HG03378 (cell line): ENCODE results near the gene PPT1.
"Not testable (repeated sequence)": the region's sequence is repeated elsewhere in the genome, so short reads cannot be mapped to it uniquely, and the experiment has no call there.

ENCODE experiments used
- ATAC-seq: cut with Tn5 transposase; IDR thresholded peaks from one replicate; pipeline ENCODE4 v1.9.1; 2021; ENCODE audit warnings: mild to moderate bottlenecking, moderate library complexity; ENCODE audit not compliant: unreplicated experiment

Gene PPT1

DNA sequence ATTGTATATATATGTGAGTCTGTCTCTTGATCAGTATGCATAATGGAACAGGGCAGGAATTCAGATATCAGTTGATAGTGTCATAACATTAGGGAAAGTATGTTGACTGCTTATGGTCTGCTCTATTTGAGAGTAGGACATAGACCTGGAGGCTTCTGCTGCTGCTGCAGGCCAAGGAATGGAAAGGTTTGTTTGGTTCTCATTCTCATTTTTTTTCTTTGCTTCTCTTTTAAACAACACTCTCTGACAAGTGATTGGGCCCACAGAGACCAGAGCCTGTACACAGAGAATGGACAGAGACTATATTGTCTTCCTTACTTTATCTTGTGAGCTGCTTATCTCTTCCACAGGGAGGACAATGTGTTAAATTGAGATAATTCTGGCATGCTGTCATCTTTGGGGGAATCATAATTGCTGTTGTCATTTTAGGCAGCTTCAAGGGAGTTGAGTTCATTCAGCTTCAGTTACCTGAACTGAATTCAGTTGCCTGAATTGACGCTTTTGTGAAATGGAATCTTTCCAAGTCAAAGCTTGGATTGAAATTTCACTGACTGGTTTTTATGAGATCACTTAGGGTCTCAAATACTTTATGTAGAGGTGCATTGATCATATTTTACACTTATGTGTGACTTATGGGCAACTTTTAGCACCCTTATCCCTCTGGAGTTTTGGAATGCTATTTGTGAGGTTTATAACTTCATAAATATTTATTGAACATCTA lies 39.6 kb downstream of the PPT1 start:
- no peak for ATAC-seq

DNA sequence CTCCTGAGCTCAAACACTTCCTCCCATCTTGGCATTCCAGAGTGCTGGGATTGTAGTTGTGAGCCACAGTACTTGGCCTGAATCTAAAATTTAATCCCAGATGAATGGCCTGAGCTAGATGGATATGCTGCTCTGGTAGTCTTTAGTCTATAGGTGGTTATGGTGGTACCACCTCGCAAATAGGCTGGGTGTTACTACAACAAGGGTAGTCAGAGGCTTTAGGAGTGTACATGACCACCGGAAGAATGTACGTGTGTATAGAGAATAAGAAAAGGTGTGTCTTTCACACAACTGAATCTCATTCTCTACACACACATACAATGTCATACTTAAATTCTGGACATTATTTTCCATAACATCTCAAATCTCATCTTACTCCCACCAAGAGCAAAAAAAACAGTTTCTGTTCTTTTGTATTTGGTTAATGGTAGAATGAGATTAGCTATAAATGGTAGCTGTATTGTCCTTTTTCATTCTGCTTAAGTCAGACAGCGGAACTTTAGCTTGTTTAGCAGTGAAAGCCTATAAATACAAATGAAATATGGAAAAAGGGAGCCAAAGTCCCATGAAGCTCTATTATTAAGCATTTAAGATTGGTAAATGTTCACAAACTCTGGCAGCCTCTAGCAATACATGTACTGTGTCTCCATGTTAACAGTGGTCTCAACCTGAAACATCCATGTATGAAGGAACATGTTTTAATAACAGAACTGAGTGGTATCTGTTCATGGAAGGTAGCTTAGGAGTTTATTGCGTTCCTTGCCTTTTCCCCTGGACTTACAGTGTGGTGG lies 40.3 kb downstream of the PPT1 start:
- no peak for ATAC-seq

DNA sequence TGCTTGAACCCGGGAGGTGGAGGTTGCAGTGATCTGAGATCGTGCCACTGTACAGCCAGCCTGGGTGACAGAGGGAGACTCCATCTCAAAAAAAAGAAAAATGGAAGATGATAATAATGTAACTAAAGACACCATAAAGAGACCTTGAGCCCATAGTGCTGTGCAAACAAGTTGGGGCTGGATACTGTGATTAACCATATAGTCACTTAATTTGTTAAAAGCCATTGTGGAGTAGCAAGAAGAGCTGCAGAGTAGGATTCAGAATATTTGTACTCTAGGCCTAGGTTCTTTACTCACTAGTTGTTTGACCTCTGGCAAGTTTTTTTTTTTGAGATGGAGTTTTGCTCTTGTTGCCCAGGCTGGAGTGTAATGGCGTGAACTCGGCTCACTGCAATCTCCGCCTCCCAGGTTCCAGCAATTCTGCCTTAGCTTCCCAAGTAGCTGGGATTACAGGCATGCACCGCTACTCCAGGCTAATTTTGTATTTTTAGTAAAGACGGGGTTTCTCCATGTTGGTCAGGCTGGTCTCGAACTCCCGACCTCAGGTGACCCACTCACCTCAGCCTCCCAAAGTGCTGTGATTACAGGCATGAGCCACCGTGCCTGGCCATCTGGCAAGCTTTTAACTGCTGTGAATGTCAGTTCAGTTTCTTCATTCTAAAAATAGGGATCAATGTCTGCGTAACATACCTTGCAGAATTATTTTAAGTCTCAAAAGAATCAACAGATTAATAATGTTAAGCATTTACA lies 43.7 kb downstream of the PPT1 start:
- ATAC-seq = no peak

DNA sequence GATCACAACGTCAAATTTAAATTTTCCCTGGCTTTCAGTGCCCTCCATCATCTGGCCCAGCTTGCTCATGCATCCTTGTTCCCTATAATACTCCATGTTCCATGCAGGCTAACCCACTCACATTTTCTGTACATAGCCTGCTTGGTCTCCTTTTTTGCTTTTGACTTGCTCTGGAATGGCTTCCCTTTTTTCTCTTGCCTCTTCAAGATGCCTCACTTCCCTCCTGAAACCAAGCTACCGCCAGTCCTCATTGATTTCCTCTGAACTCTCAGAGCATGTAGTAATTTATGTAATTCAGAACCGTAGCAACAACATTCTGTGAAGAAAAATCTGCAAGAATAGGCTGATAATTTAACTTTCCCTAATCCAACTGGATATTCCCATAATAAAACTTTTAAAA lies 46.2 kb downstream of the PPT1 start:
- ATAC-seq = no peak

DNA sequence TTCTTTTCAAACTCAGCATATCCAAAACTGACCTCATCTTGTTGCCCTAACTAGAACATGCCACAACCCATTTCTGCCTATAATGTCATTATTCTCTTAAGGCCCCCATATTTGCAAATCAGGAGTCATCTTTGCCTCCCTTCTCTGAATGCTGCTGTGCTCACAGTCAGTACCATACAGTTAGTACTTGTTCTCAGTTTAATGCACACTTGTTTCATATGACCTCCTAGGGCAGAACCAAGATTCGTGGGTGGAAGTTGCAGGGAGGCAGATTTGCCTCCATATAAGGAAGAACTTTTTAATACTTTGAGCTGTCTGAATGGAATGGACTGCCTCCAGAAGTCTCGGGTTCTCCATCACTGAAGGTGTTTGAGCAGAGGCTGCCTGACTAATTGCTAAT lies 47.3 kb downstream of the PPT1 start:
- no peak for ATAC-seq

DNA sequence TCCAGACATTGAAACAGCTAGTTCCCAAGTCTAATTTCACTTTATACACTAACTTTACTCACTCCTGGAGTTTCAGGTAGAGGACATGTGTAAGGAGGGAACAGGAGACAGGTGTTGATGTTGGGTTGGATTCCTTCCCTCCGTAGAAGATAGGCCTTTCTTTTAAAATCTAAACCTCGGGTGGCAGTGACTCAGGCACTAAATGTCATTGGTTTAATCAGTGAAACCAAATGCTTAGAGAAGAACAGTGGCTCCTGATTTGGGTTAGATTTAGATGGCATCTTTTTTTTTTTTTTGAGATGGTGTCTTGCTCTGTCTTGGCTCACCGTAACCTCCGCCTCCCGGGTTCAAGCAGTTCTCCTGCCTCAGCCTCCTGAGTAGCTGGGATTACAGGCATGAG lies 49.3 kb downstream of the PPT1 start:
- no peak for ATAC-seq

DNA sequence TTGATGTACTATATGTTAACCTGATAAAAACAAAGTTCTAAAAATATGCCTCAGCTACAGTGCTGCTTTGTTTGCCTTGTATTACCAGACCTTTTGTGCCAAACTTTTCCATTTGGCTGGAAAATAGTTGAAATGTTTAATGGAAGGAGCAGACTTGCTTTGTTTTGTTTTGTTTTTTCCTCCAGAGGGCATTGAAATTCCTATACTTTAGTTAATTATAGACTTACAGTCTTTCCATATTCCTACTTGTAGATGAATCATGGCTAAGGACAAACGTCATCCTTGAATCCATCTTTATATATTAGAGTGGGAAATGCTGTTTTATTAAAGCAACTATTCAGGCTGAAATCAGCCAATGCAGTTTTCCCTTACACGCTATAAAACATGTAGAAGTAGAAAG lies 49.8 kb downstream of the PPT1 start:
- no peak for ATAC-seq

DNA sequence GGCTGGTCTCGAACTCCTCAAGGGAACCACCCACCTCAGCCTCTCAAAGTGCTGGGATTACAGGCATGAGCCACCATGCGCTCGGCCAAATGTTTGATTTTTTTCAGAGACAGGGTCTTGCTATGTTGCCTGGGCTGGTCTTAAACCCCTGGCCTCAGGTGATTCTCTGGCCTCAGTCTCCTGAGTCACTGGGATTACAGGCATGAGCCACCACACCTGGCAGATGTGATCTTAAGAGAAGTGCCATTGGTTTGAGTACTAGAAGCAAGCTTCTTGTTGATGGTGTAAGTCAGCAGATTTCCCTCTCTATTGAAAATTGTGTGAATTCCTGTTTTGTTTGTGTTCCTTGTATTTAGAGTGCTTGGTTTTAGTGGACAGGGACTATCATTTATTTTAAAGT lies 51.3 kb downstream of the PPT1 start:
- no peak for ATAC-seq

DNA sequence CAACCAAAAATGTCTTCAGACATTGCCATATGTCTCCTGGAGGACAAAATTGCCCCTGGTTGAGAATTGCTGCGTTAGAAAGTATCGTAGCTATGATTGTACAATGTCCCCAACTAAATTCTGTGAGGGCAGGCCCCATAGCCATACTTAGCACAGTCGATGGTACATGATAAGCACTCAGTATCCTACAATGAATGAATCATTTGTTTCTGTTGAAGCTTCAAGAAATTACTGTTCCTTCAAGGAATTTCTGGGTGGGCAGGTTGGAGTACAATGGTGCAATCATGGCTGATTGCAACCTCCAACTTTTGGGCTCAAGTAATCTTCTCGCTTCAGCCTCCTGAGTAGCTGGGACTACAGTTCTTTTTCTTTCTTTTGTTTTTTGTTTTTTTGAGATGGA lies 51.9 kb downstream of the PPT1 start:
- ATAC-seq = no peak

DNA sequence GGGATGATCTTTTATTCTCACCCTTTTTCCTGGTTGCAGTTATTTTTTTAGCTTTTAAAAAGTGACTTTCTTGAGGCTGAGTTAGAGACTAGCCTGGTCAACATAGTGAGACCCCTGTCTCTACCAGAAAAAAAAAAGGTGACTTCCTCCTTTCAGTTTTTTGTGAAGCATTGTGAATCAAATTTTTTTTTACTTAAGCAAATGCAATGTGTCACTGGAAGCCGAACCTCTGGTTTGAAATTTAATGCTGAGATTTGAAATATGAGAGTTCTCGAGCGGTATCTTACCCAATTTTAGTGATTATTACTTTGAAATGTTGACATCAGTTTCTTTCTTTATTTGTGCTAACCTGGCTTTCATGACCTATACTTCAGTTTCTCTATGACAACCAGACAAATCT lies 52.9 kb downstream of the PPT1 start:
- no peak for ATAC-seq

DNA sequence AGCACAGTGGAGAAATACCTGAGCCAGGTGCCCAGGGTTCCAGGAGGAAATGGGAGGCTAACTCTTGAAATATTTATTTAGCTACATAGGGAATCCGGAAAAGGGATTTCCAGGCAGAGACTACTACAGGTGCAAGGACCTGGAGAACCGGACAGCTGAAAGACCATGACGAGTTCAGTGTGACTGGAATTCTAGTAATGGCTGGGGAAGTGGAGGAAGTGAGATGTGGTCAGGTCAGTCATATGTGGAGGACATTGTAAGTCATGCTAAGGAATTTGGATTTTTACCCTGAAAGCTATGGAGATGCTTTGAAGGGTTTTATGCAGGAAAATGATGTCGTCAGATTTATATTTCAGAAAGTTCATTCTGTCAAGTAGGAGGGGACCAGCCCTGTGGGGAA lies 54.7 kb downstream of the PPT1 start:
- ATAC-seq = no peak

DNA sequence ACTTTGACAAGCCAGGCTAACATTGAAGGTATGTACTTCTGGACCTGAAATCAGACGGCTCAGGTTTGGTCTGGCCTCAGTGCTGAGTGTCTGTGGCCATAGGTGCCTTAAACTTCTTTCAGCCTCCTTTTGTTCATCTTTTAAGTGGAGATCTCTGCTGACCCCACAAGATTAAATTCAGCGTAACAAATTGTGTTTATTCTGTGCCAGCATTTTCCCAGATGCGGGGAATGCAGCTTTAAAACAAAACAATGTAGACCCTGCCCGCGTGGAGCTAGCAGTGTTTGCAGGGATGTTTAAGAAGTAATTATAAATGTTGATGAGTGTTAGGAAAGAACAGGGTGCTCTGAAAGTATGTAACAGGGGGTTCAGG lies 55.6 kb downstream of the PPT1 start:
- ATAC-seq = no peak

DNA sequence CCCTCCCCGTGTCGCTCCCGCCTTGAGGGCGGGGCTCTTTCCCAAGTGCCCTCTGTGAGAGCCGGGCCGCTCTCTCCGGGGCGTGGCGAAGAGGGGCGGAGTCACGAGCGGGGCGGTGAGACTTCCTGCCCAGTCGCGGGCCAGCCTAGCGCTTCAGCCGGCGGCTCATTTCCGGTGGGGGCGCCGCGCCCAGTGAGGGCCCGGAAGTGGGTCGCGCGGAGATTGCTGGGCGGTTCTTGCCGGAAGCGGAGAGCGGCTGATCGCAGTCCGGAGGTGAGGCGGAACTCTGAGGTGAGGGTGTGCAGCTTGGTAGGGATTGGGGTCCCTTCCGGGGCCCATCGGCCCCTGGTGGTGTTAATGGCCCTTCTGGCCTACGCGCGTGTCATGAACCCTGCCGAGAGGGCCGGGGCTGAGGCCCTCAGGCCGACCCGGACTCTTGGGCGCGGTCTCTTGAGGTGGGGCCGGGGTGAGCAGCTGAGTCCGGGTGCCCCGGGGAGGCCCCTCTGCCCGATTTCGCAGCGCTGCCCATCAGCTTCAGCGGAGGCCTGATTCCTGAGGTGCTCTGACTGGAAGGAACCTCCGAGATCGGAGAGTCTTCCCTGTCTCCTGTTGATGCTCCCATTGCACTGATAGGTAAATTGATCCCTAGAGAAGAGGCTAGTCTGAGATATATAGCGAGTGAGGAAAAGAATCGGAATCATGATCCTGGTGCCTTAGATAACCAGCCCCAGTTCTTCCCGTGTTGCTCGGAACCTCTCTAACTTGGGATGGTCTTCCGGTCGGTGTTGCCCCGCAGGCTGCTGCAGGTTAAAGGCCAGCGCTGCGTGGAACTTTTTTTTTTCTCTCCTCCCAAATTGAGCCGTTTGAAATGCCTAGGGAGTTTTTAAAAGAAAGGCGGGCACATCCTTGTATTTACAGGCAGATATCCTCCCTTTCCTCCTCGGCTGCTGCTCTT lies 56.3 kb downstream of the PPT1 start, which contains the start of gene CAP1:
TSS of gene CAP1 (plus strand) at position 219 of the 955 bp plus-strand sequence. CDS start 18,618 bp downstream, outside the sequence.
- ATAC-seq = peak; percentile 58

DNA sequence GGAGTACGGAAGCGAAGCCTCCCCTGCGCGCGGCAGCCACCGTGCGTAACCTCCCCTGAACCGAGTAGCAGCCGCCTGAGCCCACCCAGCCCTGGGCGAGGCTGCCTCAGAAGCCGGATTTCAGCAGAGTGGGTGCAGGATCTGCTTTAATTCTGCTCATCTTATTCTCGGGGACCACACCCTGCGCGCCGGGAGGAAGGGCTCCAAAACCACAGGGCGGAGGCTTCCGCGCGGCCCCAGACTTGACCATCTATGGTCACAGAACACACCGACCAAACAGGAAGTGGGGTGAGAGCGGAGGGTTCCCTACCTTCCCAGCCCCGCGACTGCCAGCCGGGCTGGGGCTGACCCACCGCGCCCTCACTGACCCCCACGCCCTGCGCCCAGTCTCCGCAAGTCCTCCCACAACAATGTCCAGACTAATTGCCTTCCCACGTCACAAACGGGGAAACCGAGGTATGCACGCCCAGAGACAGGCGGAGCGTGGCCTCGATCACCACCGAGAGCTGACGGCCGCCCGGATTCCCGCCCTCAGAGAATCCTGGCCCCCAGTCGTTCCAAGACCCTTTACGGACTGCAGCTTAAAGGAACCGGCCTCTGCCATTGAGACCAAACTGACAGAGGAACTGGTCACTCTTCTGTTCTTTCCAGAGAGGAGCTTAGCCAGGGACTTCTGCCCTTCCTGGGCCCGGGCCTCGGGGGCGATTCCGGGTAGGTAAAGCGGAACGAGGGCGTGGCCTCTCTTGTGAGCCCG lies 57.1 kb downstream of the PPT1 start:
- peak; percentile 52 for ATAC-seq

DNA sequence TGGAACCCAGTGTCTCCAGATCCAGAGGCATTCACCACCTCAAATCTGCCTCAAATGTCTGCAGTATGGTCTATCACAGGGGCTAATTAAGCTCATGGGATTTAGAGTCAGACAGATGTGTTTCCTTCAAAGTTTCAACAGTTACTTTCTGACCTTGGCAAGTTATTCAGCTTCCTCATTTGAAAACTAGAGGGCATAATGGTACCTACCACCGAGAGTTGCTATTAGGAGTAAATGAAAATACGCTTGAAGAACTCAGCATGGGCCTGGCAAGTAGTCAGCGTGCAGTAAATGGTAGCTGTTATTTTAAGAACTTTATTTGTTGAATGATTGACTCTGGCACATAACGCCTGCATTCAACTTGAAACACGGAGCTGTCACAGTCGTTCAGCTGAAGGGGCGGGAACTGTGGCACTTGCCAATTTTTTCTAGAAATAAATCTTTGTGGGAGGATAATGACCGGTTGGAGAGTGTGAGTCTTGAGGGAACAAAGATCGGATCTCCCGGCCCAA lies 57.8 kb downstream of the PPT1 start:
- no peak for ATAC-seq

DNA sequence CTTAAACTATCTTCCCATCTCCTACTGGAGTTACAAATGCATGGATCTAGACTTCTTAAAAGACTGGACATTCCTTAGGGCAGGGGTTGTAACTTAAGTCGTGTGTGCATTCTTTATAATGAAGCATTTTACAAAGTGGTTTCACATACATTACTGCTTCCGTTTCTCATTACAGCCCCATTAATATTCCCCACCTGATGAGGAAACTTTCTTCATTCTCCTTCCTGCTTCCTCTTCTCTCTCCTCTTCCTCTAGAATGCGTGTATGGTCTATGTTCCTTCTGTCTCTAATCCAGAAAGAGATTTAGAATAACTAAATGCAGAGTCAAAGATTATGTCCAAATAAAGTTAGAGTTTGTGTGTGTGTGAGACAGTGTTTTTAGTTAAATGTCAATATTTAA lies 58.4 kb downstream of the PPT1 start:
- ATAC-seq = no peak

DNA sequence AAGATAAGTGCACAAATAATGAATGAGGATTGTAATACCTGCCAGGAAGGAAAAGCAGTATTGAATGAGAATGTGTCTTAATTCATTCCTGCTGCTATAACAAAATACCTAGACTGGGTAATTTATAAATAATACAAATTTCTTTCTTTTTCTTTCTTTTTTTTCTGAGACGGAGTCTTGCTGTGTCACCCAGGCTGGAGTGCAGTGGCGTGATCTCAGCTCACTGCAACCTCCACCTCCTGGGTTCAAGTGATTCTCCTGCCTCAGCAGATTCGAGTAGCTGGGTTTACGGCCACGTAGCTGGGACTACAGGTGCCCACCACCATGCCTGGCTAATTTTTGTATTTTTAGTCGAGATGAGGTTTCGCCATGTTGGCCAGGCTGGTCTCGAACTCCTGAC lies 59.8 kb downstream of the PPT1 start:
- ATAC-seq = not testable (repeated sequence)

DNA sequence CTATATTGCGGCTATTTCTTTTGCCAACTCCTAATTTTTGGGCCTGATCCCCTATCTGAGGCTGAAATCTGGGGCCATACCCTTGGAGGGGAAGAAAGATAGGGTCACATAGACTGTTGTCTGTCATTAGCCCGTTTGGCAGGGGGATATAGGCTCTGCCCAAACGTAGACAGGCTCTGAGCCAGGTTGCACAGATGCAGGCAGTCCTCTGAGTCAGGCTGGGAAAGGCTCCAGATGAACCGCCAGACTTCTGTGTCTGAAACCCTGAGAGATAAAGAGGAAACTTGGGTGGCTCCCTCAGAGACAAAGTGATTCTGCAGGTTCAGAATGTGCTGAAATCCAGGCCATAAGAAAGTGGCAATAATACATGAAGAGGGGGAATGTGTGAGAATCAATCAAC lies 60.5 kb downstream of the PPT1 start:
- no peak for ATAC-seq

DNA sequence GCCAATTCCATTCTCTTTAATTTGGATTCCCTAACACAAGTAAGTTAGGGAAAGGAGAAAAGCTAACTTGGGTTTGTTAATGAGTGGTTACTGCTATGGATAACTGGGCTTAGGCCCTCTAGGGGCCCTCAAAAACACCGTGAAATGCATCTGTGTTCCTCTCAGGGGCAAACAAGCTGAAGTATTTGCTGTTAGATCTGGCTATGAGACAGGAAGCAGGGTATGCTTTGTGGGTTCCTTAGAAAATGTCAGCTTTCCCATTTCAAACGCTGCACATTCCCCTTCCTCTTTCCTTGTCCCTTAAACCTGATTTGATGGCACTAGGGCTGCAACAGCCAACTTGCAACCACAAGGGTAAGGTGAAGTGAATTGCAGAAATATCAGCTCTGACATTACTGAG lies 62.2 kb downstream of the PPT1 start:
- ATAC-seq = no peak
